ENCODE results near the gene HCLS1. TPM values are rescaled to one million over a fixed set of nuclear protein-coding genes. Genes with fewer than 3 reads are reported as not detected.

Gene HCLS1
- total and polyA plus RNA-seq, 9 of the 15 experiments (the other 6 are each of a cell fraction or from before 2014, with no cell fraction given), result 4.8 to 34.1 (median 22.0) TPM

DNA sequence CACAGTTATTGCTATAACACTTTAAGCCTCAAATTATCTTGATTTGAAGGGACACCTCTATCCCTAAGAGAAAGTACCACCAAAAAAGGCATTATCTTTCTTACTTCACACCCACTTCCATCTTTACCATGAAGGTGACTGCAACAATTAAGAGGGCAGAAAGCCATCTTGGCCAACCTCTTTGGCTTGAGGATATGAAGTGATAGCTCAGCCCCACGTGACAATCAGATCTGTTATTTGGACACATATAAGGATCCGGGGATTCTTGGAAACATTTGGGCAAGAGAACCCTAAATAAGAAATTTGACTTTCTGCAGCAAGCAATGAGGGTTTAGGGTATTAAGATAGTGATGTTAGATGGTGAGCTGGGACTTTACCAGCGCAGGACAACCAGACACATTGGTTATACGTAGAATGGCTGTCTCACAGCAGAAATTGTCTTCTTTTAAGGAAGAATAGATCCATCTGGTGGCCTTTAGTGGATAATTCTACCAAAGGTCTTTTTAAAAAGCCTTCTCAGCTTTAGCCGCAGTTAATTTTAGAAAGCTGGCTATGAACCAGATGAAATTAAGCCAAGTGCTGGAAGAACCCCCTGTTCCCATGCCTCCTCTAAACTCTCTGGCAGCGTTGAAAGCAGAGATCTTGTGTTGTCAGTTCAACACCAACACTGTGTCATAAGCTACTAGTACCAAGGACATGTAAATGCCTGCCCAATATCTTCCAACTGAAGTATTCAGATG lies 12.3 kb downstream of the HCLS1 start (continued):
- TF ChIP-seq JUND (IDR thresholded peaks at IDR 0.05; ENCODE audit: borderline replicate concordance, low read depth, low read length) (no peak), JUND (tag; IDR thresholded peaks at IDR 0.05; ENCODE audit: borderline replicate concordance, low read depth, low read length) (no peak), SOX6 (IDR thresholded peaks at IDR 0.05) (no peak), MCM7 (IDR thresholded peaks at IDR 0.05) (no peak), SRSF3 (IDR thresholded peaks at IDR 0.05; ENCODE audit: insufficient read depth, low read length) (no peak), ZNF830 (CRISPR knock-in tag; IDR thresholded peaks at IDR 0.05) (no peak), FUS (optimal IDR thresholded peaks at IDR 0.05; ENCODE audit: low read depth, low read length) (no peak), ZNF431 (CRISPR knock-in tag; IDR thresholded peaks at IDR 0.05) (no peak), ZNF780A (CRISPR knock-in tag; IDR thresholded peaks at IDR 0.05) (no peak), CTBP1 (IDR thresholded peaks at IDR 0.05; ENCODE audit: borderline replicate concordance) (no peak), PML (IDR thresholded peaks at IDR 0.05; ENCODE audit: low read length) (no peak), SP1 (CRISPR knock-in tag; IDR thresholded peaks at IDR 0.05) (no peak), ESRRB (CRISPR knock-in tag; IDR thresholded peaks at IDR 0.05; ENCODE audit: borderline replicate concordance) (no peak)
- TF ChIP-seq, protein P1, sequence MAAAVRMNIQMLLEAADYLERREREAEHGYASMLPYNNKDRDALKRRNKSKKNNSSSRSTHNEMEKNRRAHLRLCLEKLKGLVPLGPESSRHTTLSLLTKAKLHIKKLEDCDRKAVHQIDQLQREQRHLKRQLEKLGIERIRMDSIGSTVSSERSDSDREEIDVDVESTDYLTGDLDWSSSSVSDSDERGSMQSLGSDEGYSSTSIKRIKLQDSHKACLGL (CRISPR knock-in tag; IDR thresholded peaks at IDR 0.05; ENCODE audit: borderline replicate concordance, poor library complexity, severe bottlenecking), result no peak
- TF ChIP-seq, protein P2, sequence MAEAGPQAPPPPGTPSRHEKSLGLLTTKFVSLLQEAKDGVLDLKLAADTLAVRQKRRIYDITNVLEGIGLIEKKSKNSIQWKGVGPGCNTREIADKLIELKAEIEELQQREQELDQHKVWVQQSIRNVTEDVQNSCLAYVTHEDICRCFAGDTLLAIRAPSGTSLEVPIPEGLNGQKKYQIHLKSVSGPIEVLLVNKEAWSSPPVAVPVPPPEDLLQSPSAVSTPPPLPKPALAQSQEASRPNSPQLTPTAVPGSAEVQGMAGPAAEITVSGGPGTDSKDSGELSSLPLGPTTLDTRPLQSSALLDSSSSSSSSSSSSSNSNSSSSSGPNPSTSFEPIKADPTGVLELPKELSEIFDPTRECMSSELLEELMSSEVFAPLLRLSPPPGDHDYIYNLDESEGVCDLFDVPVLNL (CRISPR knock-in tag; IDR thresholded peaks at IDR 0.05; ENCODE audit: low read depth), result no peak
